PC-3 (cell line): ENCODE data around the gene HMGCS2. TPM values are rescaled to one million over a fixed set of nuclear protein-coding genes. Genes with fewer than 3 reads are reported as not detected.

ENCODE experiments used
- ATAC-seq: fragments of 200-7000 bp; cut with Tn5 transposase; 2 replicates; pipeline ENCODE4 v1.9.1; 2020; ENCODE audit warnings: mild to moderate bottlenecking, moderate library complexity
- BruUV-seq: library from RNA; stranded (reverse); fragments of 400-500 nt; replicated peaks from 2 replicates; lab custom pipeline; 2021; lab: Mats Ljungman, UMichigan
- CTCF ChIA-PET: fragments of 300-600 bp; sonication (Branson Sonifier 250); formaldehyde crosslinking; loops from one replicate; lab custom pipeline; 2022; ENCODE audit warnings: antibody characterized with exemption; lab: Charles Lee
- POLR2A ChIA-PET: fragments of 300-600 bp; sonication (Branson Sonifier 250); formaldehyde crosslinking; loops from one replicate; lab custom pipeline; 2022; ENCODE audit warnings: antibody characterized with exemption; ENCODE audit not compliant: unreplicated experiment; lab: Charles Lee
- DNase-seq: peaks from one replicate; pipeline ENCODE4 v3.0.0-alpha.2; 2015
- H2AFZ ChIP-seq: fragments of 300-600 bp; sonication (generic); 2 replicates; pipeline ENCODE4 v1.6.0; 2016; ENCODE audit warnings: antibody characterized with exemption, low read length
- H3F3A ChIP-seq: fragments of 300-600 bp; sonication (generic); one replicate; pipeline ENCODE4 v1.6.0; 2017; ENCODE audit warnings: antibody characterized with exemption, low read length, control low read depth, mild to moderate bottlenecking; ENCODE audit not compliant: unreplicated experiment
- H3K27ac ChIP-seq: fragments of 300-600 bp; sonication (generic); 2 replicates; pipeline ENCODE4 v1.5.1; 2016; ENCODE audit warnings: mild to moderate bottlenecking, low read length
- H3K27me3 ChIP-seq: fragments of 300-600 bp; sonication (generic); 2 replicates; pipeline ENCODE4 v1.6.1; 2016; ENCODE audit warnings: low read length, mixed read lengths
- H3K36me3 ChIP-seq: fragments of 300-600 bp; sonication (generic); 2 replicates; pipeline ENCODE4 v1.6.1; 2016; ENCODE audit warnings: low read depth, mixed run types, low read length, mixed read lengths
- H3K4me1 ChIP-seq: fragments of 300-600 bp; sonication (generic); 2 replicates; pipeline ENCODE4 v1.5.1; 2016; ENCODE audit warnings: low read length; ENCODE audit not compliant: insufficient read depth
- H3K4me2 ChIP-seq: fragments of 300-600 bp; sonication (generic); 2 replicates; pipeline ENCODE4 v1.6.0; 2016; ENCODE audit warnings: low read length
- H3K4me3 ChIP-seq: fragments of 300-600 bp; sonication (generic); 2 replicates; pipeline ENCODE4 v1.5.1; 2016; ENCODE audit warnings: mild to moderate bottlenecking, low read length, mixed read lengths
- H3K79me2 ChIP-seq: fragments of 300-600 bp; sonication (generic); 2 replicates; pipeline ENCODE4 v1.6.1; 2017; ENCODE audit warnings: low read length, mixed read lengths
- H3K9ac ChIP-seq: fragments of 300-600 bp; sonication (generic); 2 replicates; pipeline ENCODE4 v1.6.0; 2016; ENCODE audit warnings: mild to moderate bottlenecking, low read length
- H3K9me2 ChIP-seq: fragments of 300-600 bp; sonication (generic); replicated peaks from 2 replicates; pipeline ENCODE4 v1.6.1; 2016; ENCODE audit warnings: mixed run types, low read length, mixed read lengths
- H3K9me3 ChIP-seq: fragments of 300-600 bp; sonication (generic); 2 replicates; pipeline ENCODE4 v1.6.1; 2016; ENCODE audit warnings: low read length, mixed read lengths
- H4K20me1 ChIP-seq: fragments of 300-600 bp; sonication (generic); 2 replicates; pipeline ENCODE4 v1.6.1; 2016; ENCODE audit warnings: low read length, mixed read lengths
- CTCF ChIP-seq: fragments of 300-600 bp; sonication (generic); conservative IDR thresholded peaks from 2 replicates; pipeline ENCODE4 v1.5.1; 2017; ENCODE audit warnings: antibody characterized with exemption, low read depth, mild to moderate bottlenecking, low read length
- EZH2 ChIP-seq: fragments of 300-600 bp; sonication (generic); IDR thresholded peaks from one replicate; pipeline ENCODE4 v1.6.1; 2017; ENCODE audit warnings: antibody characterized with exemption, mild to moderate bottlenecking, low read length; ENCODE audit not compliant: unreplicated experiment
- EZH2phosphoT487 ChIP-seq: fragments of 300-600 bp; sonication (generic); IDR thresholded peaks from 2 replicates; pipeline ENCODE4 v1.6.1; 2018; ENCODE audit warnings: mild to moderate bottlenecking, antibody characterized with exemption, low read length, borderline replicate concordance
- intact Hi-C: fragments of 100-400 bp; cut with micrococcal nuclease; formaldehyde crosslinking; loops from 2 replicates; pipeline ENCODE4 v1.9.0; 2023
- total RNA-seq: library from RNA; depleted of rRNA; stranded (reverse); fragments of >200 nt; gene quantifications from 2 replicates; pipeline ENCODE4 v1.2.3, GENCODE V29; 2014

Gene HMGCS2
- total RNA-seq, 1 experiment from 2014 or later = not detected

- Histone ChIP-seq H3K4me1 (no peaks in the 10 kb centered on the region), H3K4me3 (no peak overlapping the region), H2AFZ (no peak overlapping the region), H3K9ac (no peak overlapping the region), H3K27ac (no peak overlapping the region), H3K27me3 (no peaks in the 10 kb centered on the region), H3F3A (no peaks in the 10 kb centered on the region), H3K36me3 (peaks cover 37% of the 10 kb centered on the region), H3K4me2 (no peak overlapping the region), H4K20me1 (no peaks in the 10 kb centered on the region), H3K9me2 (no peaks in the 10 kb centered on the region), H3K79me2 (no peaks in the 10 kb centered on the region), H3K9me3 (no peaks in the 10 kb centered on the region)
- TF ChIP-seq EZH2 (no peak), CTCF (no peak), EZH2phosphoT487 (no peak)
- no peak for ATAC-seq
- no peak for DNase-seq
- ChIA-PET POLR2A (no interaction called here), CTCF (interaction anchor here (0.6 kb wide), 1 partner anchor 63 kb away, joined by 4 read pairs; no protein-coding TSS in a partner anchor)
- intact Hi-C loops = no loop called here
- BruUV-seq = no TSS peak
These were observed 35.0 kb downstream of the HMGCS2 start for GRCh38 chr1:119733754-119734153.

DNA sequence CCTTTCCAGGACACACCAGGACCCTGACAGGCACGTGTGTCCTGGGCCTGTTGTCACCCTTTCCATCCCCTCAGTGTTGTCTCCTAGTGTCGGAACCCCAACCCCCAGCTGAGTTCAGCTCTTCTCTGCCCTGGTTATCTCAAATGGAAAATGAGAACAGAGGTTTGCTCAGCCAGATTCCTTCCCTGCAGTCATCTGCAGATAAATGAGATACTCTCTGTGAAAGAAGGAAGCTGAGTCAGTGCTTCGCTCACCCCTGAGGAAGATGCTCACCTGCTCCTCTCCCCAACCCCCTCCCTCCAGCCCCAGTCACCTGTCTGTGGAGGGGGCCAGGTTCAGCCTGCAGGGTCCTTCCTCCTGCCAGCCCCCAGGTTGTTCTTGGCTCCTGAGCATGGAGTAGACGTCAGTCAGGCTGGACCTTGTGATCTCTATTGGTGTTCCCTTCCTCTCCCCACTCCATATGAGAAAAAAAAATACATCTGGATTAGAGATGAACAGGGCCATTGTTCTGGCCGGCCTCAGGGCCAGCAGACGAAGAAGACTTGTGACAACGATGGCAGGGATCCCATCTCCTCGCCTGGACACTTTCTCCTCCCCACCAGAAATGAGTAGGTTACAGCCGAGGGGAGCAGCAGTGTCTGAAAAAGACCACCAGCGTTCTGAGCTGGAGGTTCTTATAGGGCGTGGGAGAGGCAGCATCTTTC lies 36.1 kb downstream of the HMGCS2 start:
- H3K4me2 ChIP-seq = no peak overlapping the region
- no peak for DNase-seq
- H3K27ac ChIP-seq = no peak overlapping the region
- H2AFZ ChIP-seq = no peak overlapping the region
- no peaks in the 10 kb centered on the region for H3K79me2 ChIP-seq
- CTCF ChIA-PET = interaction anchor here (0.7 kb wide), 1 partner anchor 921 kb away, joined by 4 read pairs; no protein-coding TSS in a partner anchor
- no peaks in the 10 kb centered on the region for H3K9me3 ChIP-seq
- no peaks in the 10 kb centered on the region for H3K4me1 ChIP-seq
- POLR2A ChIA-PET = no interaction called here
- BruUV-seq = no TSS peak
- ATAC-seq = no peak
- no peak overlapping the region for H3K9ac ChIP-seq
- H4K20me1 ChIP-seq = no peaks in the 10 kb centered on the region
- intact Hi-C loops = no loop called here
- H3F3A ChIP-seq = no peaks in the 10 kb centered on the region
- no peaks in the 10 kb centered on the region for H3K9me2 ChIP-seq
- peaks cover 37% of the 10 kb centered on the region for H3K36me3 ChIP-seq
- no peak for TF ChIP-seq EZH2phosphoT487
- TF ChIP-seq EZH2 = no peak
- no peak for TF ChIP-seq CTCF
- no peaks in the 10 kb centered on the region for H3K27me3 ChIP-seq
- no peak overlapping the region for H3K4me3 ChIP-seq

- Histone ChIP-seq H3K27me3 (no peaks in the 10 kb centered on the region), H3K4me1 (no peaks in the 10 kb centered on the region), H3K4me2 (no peak overlapping the region), H3F3A (no peaks in the 10 kb centered on the region), H3K9ac (no peak overlapping the region), H3K9me2 (no peaks in the 10 kb centered on the region), H4K20me1 (no peaks in the 10 kb centered on the region), H3K4me3 (no peak overlapping the region), H3K36me3 (peaks cover 37% of the 10 kb centered on the region), H3K79me2 (no peaks in the 10 kb centered on the region), H2AFZ (no peak overlapping the region), H3K9me3 (no peaks in the 10 kb centered on the region), H3K27ac (no peak overlapping the region)
- intact Hi-C loops = no loop called here
- ChIA-PET POLR2A (no interaction called here), CTCF (no interaction called here)
- DNase-seq (no peak), ATAC-seq (no peak)
- TF ChIP-seq EZH2 = no peak
- BruUV-seq = no TSS peak
These were observed 36.8 kb downstream of the HMGCS2 start for GRCh38 chr1:119731741-119732430.
